Left forelimb (tissue), 1 donor: ENCODE results near the gene EZH2.

Experiments
- DNase-seq: peaks from one replicate; pipeline ENCODE4 v3.0.0-alpha.2; 2018; ENCODE audit warnings: low spot score

EZH2 gene

DNA sequence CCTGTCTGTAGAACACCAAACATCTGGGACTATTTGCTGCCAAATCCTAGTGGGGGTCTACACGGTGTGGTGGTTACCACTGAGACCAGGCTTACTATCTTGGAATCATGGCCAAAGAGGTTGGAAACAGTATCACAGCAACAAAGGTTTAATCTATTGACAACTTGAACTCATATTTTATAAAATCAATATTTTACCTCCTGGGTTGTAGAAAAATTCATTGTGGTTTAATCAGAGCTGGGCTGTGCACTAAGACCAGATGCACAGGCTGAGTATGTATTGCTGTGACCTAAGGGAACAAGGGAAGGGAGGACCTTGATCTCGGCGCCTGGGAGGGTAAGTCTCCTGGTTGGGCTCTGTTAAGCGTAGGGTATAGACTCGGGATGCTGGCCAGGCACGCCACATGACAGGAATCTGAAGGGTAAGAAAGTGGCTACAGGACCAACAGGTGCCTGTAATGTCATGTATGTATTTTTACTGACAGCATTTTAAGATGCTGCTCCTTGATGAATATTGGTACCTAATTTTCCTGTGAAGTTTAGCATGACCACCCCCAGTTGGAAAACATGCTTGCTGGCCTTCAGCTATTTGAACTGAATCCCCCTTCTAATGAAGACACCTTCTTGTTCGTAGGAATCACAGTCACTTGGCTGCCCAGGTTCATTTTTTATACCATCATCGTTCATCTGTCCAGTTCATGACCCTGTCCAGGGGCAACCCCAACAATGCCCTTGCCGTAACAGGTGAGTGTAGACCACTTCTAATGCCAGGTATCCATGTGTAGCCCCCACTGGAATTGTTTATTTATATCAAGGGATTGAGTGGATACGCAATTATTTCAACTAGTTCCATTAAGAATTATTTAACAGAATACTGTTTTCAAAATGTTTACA is 79.5 kb downstream of the EZH2 start:
- no peak for DNase-seq

DNA sequence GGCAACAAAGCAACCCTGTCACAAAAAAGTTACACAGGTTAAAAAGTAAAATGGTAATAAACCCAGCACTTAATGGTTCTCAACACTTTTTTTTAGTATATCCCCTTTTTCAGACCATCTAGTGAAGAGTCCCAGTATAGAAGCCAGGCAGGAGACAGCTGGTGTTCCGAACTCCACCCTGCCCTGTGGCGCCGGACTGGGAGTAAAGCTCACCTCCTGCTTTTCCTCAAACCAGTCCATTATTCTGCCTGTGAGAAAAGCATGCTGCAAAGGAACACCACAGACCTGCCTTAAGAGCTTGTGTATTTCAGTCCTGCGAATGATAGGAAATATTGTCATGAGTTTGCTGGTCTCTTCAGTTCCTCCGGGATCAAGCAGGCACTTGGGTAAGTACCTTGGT is 81.0 kb downstream of the EZH2 start:
- no peak for DNase-seq

DNA sequence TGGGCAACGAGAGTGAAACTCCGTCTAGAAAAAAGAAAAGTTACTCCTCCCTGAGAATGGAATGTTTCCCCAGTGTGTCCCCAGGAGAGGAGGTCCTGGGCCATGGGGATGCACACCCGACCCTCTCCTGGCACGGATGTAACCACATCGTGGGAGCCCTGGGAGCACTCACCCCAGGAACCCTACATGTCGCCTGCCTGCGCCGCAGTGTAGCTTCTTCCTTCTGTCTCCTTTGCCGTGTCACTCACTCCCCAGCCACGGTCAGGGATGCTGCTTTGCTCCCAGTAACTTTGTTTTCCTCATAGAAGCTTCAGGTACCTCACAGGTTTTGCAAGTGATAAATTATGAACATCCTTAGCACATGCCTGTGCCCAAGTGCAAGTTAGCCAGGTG is 82.0 kb downstream of the EZH2 start:
- no peak for DNase-seq

DNA sequence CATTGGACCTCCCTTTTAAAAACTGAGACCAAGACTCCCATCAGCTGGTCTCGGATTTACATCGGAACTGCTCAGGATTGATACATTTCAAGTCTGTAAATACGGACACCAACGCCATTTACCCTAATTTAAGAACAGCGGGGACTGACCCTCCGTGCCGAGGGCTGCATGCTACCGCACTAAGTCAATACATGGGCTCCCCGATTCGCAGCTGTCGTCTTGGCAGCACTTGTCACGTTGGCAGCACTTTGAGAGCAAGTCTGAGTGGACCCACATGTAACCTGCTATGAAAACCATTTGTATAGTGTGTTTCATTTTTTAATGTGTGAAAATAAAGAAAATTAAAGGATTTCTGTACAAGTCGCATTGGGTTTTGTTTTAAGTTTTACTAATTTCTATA is 83.4 kb downstream of the EZH2 start:
- DNase-seq, result no peak

DNA sequence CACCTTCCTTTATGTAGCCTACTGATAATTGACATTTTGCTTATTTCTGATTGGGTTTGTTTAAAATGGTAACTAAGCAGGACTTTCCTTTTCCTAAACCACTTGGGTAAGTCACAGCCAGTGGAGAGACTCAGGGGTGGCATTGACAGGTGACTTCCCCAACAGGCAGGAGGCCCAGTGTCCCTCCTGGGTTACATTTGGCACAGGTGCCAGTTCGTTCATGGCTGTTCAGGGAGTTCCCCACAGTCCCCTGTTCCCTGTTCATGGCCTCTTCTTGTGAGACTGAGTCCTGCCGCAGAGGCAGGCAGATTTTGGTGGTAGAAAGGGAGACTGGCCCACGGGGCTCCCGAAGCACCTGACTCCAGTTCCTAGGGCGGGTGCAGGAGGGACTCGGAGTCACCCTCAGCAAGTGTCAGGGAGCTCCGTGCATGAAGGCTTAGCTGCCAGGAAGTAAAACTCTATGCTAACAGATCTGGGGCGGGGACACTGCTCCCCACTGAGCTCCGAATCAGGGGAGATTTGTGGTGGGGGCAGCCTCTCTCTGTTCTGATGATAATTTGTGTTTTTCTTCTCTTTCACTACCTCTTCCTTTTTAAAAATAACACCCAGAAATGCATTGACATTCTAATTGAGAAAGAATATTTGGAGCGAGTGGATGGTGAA is 84.1 kb downstream of the EZH2 start:
- DNase-seq, result no peak

DNA sequence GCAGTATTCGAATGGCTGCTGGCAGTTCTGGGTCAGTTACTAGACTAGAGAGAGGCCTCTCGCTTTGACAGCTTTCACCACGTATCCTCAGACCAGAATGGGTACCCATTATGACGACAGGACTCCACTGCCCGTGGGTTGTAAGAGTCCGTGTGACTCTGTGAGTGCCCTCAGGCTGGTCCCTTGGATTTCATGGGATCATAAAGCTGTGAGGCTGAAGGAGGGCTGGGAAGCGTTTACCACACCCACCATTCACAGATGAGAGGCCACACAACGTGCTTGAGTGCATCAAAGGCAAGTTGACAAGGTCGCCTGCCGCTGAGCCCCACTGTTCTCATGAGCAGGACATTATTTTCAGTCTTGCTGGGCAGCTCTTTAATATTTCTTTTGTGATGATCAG is 87.2 kb downstream of the EZH2 start:
- no peak for DNase-seq

DNA sequence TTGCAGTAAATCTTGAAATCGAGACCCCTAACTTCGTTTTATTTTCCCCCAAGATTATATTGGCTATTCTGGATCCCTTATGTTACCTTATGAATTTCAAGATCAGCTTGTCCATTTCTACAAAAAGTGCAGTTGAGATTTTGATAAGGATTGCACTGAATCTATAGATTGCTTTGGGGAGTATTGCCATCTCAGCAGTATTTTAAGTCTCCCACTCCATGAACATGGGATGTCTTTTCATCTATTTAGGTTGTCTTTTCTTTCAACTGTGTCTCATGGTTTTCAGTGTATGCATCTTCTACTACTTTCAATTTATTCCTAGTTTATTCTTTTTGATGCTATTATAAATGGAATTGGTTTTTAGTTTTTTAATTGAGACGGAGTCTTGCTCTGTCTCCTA is 89.6 kb downstream of the EZH2 start:
- no peak for DNase-seq

DNA sequence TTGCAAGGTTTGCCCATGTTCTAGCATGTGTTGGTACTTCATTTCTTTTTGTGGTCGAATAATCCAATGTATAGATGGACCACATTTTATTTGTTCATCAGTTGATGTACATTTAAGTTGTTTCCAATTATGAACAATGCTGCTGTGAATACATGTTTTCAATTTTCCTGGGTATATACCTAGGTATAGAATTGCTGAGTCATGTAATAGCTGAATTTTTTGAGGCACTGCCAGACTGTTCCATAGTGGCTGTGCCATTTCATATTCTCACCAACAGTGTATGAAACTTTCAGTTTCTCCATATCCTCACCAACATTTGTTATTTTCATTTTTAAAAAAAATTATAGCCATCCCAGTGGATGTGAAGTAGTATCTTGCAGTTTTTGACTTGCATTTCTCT is 90.5 kb downstream of the EZH2 start:
- no peak for DNase-seq

DNA sequence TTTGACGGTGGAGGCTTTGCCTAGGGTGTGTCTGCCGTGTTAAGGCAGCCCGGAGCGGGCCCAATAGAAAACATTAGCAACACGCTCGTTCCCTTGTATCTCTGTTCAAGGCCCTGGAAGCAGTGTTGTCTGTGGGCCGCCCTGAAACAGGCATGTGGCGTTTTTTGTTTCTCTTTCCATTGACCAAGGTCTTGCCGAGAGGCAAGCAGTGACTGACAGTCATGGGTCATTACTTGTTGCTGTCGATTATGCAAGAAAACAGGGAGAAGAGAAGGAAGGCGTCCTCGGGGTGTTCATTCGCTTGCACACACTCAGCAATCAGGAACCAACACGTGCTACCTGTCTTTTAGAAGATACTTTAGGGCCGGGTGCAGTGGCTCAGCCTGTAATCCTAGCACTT is 92.5 kb downstream of the EZH2 start:
- DNase-seq, result no peak

DNA sequence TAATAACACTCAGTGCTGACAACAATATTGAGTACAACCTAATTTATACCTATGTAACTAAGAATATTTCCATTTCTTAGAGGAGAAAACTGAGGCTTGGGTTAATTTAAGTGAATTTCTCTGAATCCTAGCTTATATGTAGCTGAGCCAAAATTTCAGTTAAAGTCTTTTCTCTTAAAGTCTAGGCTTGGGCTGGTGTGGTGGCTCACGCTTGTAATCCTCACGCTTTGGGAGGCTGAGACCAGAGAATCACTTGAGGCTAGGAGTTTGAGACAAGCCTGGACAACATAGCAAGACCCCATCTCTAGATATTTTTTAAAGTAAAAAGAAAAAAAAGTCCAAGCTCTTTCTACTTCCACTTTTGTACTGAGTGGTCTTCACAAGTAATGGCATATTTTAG is 93.2 kb downstream of the EZH2 start:
- DNase-seq, result no peak

DNA sequence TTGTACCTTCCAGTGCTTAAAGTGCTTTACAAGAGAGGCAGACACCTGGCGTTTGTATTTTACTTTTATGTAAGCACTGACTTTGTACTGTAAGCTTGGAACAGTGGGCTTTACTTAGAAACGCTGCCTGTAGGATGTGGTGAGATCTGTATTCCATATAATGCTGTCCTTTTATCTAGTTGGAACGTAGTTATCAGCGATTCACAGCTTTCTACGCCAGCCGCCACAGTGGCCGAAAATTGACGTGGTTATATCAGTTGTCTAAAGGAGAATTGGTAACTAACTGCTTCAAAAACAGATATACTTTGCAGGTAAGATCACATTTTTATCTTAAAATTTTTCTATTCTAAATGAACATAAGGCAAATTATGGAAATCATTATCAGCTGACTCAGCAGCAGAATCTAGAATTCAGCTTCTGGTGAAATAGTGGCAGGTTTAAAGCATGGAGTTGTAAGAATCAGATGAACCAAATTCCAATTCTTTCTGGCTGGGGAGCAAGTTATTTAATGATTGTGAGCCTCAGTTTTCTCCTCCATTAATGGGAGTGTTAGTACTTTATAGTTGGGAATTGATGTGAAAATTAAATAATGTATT is 93.9 kb downstream of the EZH2 start:
- DNase-seq, result no peak

DNA sequence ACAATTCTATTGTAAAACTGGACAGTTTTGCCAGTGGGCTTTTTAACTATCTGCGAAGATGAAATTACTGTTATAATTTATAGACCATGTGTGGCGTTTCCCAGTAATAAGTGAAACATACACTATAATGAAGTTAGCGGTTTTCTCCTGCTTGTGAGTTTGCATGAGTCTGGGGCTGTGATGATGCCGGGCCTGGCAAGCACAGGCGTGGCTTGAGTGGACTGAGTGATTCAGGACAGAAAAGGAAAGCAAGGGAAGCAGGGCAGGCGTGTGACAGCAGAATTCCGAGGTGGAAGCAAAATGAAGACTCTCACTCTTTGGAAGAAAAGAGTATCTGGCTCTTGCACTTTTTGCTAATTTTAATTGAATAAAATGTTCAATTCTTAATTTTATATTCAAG is 94.9 kb downstream of the EZH2 start:
- no peak for DNase-seq

DNA sequence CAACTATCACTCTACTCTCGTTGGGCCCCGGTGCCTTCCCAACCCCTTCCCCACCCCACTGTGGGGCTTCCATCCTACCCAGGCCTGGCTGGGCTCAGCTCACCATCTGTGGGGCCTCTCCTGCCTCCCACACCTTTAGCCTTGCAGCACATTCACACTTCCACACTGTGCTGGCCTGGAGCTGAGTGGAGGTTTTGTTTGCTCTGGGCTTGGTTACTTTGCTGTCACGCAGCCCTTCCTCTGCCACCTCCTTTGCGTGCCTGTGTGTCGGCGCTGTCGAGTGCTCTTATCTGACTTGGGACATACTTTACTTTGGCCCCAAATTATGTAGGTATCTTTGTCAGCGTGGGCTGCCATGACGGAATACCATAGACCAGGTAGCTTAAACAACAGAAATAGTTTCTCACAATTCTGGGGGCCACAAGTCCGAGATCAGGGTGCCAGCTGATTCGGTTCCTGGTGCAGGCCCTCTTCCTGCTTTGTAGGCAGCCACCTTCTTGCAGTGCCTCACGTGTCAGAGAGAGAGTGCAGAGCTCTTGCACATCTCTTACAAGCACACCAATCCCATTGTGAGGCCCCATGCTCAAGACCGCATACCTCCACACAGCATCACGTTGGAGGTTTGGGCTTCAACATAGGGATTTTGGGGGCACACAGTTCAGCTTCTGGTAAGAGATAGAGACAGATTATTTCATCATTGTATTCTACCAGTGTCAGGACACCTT is 96.4 kb downstream of the EZH2 start:
- DNase-seq, result no peak

DNA sequence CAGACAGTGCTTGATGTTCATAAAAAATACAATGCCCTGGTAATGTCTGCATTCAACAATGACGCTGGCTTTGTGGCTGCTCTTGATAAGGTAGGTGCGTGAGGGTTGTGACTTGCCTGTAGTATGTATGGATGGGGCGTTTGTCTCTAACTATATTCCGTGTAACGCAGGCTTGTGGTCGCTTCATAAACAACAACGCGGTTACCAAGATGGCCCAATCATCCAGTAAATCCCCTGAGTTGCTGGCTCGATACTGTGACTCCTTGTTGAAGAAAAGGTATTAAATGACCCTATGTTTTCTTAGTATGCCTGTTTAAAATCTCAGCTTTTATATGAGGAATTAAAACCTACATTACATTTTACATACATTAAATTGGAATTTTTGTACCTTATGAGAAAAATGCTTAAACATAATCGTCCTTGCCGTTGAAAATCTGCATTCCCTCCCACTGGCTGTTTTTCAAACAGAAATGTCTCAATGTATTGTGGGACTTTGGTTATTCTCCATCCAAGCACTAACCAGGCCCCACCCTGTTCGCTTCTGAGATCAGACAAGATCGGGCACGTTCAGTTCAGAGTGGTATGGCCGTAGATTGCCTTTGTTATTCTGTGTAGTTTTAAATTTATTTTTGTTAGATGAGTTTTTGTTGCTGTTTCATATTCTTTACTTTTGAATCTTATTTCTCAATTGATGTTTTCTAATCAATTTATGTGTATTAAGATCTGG is 100.1 kb downstream of the EZH2 start:
- DNase-seq, result no peak

DNA sequence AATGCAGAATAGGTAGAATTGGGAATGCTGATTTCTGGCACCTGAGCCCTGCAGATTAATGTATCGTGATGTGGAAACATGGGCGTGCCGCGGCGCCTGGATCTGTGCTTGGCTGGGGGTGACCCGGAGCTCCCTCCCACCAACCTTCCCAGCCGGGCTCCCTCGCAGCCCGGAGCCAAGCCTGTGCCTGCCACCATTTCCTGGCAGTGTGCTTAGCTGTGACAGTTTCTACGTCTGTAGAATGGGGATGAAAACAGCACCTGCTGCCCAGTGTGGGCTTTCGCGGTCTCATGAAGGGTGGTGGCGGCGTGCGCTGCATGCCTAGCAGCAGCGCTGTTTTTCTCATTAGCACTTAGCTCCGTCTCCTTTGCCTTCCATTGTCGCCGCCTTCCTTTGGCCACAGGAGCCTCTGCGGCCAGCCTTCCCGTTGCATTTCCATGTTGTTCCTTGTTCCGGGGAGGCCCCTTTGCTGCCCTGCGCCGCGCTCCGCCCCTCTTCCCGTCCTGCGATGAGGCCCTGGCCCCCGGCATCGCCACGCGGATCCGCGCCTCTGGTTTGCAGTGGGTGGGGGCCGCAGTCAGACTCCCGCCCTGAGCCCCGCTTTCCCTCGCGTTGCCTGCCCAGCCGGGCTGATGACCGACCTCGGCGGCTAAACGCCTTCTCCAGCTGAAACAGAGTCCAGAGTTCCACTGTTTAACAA is 101.2 kb downstream of the EZH2 start:
- no peak for DNase-seq

DNA sequence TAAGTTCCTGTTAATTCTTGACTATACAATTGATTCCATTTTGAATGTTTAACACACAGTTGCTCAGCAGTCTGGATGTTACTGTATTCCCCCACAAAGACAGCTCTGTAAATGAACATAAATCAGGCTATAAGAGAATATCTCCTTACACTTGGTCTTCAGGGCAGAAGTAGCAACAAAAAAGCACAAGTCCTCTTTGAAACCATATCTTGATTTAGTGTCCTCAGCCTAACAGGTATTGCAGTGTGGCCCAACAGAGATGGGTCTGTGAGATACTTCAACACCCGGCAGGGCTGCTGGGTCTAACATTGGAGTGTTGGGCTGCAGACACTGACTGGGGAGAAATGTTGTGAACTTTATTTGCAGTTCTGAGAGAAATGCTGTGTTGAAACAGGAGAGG is 109.6 kb downstream of the EZH2 start:
- DNase-seq, result no peak

DNA sequence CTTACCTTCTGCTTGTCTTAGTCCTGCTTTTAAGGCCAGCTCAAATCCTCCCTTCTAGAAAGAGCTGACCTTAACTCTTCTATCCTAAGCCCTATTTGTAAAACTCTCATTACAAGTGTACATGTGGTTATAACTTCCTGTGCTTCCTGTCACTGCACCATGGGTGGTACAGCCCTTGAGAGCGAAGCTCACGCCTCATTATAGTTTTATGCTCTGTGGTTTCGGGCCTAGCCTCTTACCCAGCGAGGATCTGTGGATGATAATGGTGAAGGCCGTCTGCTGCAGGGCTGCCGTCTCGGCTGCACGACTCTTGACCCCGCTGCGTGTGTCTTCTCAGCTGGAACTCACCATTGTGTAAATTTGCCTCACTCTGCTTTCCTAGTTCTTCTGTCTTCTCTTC is 110.8 kb downstream of the EZH2 start:
- DNase-seq, result no peak

DNA sequence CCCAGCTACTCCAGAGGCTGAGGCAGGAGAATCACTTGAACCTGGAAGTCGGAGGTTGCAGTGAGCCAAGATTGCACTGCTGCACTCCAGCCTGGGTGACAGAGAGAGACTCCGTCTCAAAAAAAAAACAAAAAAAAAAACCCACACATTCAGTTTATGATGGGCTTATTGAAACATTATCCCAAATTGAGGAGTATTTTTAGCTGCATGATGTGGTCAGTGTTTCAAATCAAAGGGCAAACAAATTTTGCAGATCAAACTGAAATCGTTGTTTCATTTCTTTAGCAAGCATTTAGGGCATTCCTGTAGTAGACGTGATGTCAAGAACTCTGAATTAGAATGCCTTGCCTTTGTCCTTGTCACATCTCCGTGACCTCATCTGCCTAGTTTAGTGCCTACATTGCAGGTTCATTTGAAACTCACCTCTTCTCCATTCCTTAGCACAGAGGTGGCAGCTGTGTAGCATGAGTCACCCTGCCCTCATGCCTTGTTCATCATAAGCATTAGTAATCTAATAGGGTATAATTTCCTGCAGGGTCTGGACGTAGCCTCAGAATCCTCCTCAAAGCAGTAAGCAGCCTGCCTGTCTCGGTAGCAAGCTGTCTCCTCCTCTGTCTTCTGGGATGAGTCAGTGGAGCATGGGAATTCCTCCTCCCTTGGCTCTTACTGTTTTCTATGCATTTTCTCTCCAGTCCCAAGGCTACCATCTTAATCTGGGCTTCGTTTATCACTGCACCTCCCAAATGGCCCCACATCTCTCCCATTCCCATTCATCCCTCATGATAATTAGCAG is 111.6 kb downstream of the EZH2 start:
- DNase-seq, result no peak

DNA sequence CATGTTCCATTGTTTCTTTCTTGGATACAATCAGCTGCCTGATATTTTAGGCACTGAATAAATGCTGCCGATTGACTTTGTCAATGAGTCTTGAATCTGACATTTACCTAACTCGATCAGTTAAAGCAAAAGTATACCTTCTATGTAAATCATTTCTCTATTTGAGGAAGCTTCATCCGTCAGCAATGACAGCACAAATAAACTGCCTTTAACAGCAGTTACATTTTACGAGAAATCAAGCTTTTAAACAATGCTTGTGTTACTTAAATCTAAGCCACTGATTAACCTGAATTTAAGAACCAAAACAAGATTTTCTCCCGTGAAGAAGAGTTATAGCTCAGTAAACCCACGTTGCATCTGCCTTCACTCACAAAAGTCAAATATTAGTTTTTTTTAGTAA is 114.1 kb downstream of the EZH2 start:
- DNase-seq, result no peak

DNA sequence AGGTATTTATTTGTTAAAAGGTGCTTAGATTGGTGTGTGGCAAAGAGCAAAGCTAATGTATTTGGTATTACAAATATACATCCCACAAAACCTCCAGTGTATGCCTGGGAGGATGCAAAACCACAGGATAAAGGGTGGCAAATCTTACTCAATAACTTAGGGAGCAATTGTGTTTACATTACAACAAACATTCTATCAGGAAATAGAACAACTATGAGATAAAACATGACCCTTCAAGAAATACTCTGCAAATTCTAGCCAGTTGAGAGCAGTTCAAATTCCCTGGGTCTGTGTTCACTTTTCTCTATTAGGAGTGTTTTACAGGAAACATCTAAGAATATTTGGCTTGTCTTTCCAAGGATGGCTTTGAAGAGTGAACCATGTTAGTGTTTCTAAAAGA is 120.5 kb downstream of the EZH2 start:
- no peak for DNase-seq
